OCI-LY3 (cell line): ENCODE results near the gene CD109.
"Not testable (repeated sequence)": the region's sequence is repeated elsewhere in the genome, so short reads cannot be mapped to it uniquely, and the experiment has no call there.

Experiments
- H2AFZ ChIP-seq: fragments of 200-600, 300-600 bp; shearing (Covaris generic); 2 replicates; pipeline ENCODE4 v1.6.0; 2014; ENCODE audit warnings: antibody characterized with exemption, low read depth, low read length
- H3K27ac ChIP-seq: fragments of 200-600, 300-600 bp; sonication (generic); 2 replicates; pipeline ENCODE4 v1.5.1; 2014; ENCODE audit warnings: mild to moderate bottlenecking, low read length, moderate library complexity, mixed read lengths
- H3K27me3 ChIP-seq: fragments of 200-600, 300-600 bp; sonication (generic); 2 replicates; pipeline ENCODE4 v1.6.1; 2014; ENCODE audit warnings: low read depth, low read length, mixed read lengths
- H3K36me3 ChIP-seq: fragments of 200-600, 300-600 bp; sonication (generic); replicated peaks from 2 replicates; pipeline ENCODE3; 2014; ENCODE audit warnings: low read depth, low read length, mixed read lengths
- H3K4me1 ChIP-seq: fragments of 300-600, 200-600 bp; sonication (generic); 2 replicates; pipeline ENCODE4 v1.6.1; 2014; ENCODE audit warnings: low read length, mixed read lengths
- H3K4me2 ChIP-seq: fragments of 200-600, 300-600 bp; sonication (generic); 2 replicates; pipeline ENCODE4 v1.6.1; 2014; ENCODE audit warnings: low read length, mixed read lengths
- H3K4me3 ChIP-seq: fragments of 300-600, 200-600 bp; sonication (generic); 2 replicates; pipeline ENCODE4 v1.5.1; 2014; ENCODE audit warnings: antibody characterized with exemption, mild to moderate bottlenecking, low read length, moderate library complexity
- H3K79me2 ChIP-seq: fragments of 300-600, 200-600 bp; shearing (Covaris generic); 2 replicates; pipeline ENCODE4 v1.6.1; 2014; ENCODE audit warnings: mild to moderate bottlenecking, low read length, mixed read lengths
- H3K9ac ChIP-seq: fragments of 300-600, 200-600 bp; shearing (Covaris generic); 2 replicates; pipeline ENCODE4 v1.6.0; 2014; ENCODE audit warnings: mild to moderate bottlenecking, low read length, moderate library complexity
- H3K9me3 ChIP-seq: fragments of 200-600, 300-600 bp; shearing (Covaris generic); 2 replicates; pipeline ENCODE4 v1.6.1; 2014; ENCODE audit warnings: low read length, mixed read lengths; ENCODE audit not compliant: insufficient read depth
- H4K20me1 ChIP-seq: fragments of 200-600, 300-600 bp; sonication (generic); 2 replicates; pipeline ENCODE4 v1.6.1; 2016; ENCODE audit warnings: low read length, mixed read lengths; ENCODE audit not compliant: insufficient read depth
- CTCF ChIP-seq: fragments of 200-600, 300-600 bp; sonication (generic); IDR thresholded peaks from 2 replicates; pipeline ENCODE4 v1.5.1; 2014; ENCODE audit warnings: antibody characterized with exemption, low read length, low read depth
- EZH2phosphoT487 ChIP-seq: fragments of 200-600 bp; shearing (Covaris generic); IDR thresholded peaks from 2 replicates; pipeline ENCODE4 v1.6.1; 2018; ENCODE audit warnings: antibody characterized with exemption, mixed run types, low read depth

The CD109 gene

DNA sequence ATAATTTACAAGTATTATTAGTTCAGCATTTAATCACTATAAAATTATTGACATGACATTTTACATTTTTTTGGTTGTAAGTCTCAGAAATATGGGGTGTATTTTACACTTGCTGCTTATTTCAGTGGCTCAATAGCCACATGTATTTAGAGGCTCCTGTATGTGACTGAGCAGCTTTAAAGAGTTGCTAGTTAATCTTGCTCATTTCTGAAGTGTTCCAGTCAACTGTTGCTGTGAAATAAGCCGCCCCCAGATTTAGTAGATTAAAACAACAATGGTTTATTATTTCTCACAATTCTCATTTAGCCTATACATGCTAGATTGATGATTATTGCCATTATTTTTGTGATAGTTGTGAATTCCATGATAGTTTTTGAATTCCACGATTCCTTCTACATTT, 23.0 kb downstream of the CD109 start:
- Histone ChIP-seq H2AFZ (no peak overlapping the region), H3K9ac (no peak overlapping the region), H4K20me1 (no peaks in the 10 kb centered on the region), H3K9me3 (no peaks in the 10 kb centered on the region), H3K4me2 (no peak overlapping the region), H3K4me3 (no peak overlapping the region), H3K79me2 (no peaks in the 10 kb centered on the region), H3K4me1 (no peaks in the 10 kb centered on the region), H3K27ac (no peak overlapping the region), H3K27me3 (no peaks in the 10 kb centered on the region), H3K36me3 (no peaks in the 10 kb centered on the region)
- no peak for TF ChIP-seq CTCF
- TF ChIP-seq EZH2phosphoT487: no peak

DNA sequence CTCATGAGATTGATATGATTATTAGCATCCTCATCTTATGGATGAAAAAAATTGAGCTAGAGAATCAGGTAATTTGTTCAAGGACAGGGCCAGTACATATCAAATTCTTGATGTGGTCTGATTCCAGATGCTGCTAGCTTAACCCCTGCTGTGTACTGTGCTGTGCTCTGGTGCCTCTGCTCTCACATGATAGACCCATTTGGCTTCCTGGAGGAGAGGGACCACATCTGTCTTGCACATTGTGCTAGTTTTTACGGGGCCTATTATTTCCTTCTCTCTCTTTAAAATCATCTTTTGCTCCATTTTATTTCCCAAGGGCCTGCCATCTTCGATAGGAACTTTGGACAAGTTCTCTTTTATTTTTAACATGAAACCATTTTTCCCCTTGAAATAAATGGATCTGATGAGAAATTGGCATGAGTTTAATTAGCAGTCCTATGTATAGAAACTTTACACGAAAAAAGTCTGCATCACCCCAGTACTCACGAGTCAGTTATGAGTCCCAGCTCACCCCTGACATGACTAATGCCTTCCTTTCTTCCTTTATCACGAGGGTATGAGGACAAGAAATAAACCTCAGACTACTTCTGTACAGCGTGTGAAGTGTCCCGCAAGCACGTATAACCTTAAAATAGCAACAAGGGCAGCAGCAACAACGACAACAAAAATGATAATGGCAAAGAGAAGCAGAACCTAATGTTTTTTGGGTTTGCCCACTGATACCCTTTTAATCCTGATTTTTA, 26.5 kb downstream of the CD109 start:
- no peaks in the 10 kb centered on the region for H3K36me3 ChIP-seq
- no peaks in the 10 kb centered on the region for H3K9me3 ChIP-seq
- no peak overlapping the region for H3K4me2 ChIP-seq
- no peak overlapping the region for H3K27ac ChIP-seq
- no peak for TF ChIP-seq CTCF
- TF ChIP-seq EZH2phosphoT487: no peak
- H3K79me2 ChIP-seq: no peaks in the 10 kb centered on the region
- peaks cover 7% of the 10 kb centered on the region for H3K4me1 ChIP-seq
- H4K20me1 ChIP-seq: no peaks in the 10 kb centered on the region
- H2AFZ ChIP-seq: no peak overlapping the region
- H3K4me3 ChIP-seq: no peak overlapping the region
- no peaks in the 10 kb centered on the region for H3K27me3 ChIP-seq
- H3K9ac ChIP-seq: no peak overlapping the region

GRCh38 chr6:73723480-73723879, 27.5 kb downstream of the CD109 start:
- not testable (repeated sequence) for H3K79me2 ChIP-seq, H3K9ac ChIP-seq, H3K4me2 ChIP-seq, H3K9me3 ChIP-seq, H3K27ac ChIP-seq, H3K4me3 ChIP-seq, H2AFZ ChIP-seq, H4K20me1 ChIP-seq, H3K36me3 ChIP-seq, H3K27me3 ChIP-seq
- peaks cover 17% of the 10 kb centered on the region for H3K4me1 ChIP-seq

- H3K4me2 ChIP-seq: no peak overlapping the region
- no peaks in the 10 kb centered on the region for H3K27me3 ChIP-seq
- H2AFZ ChIP-seq: no peak overlapping the region
- H3K27ac ChIP-seq: no peak overlapping the region
- H3K9me3 ChIP-seq: no peaks in the 10 kb centered on the region
- H3K9ac ChIP-seq: no peak overlapping the region
- no peak overlapping the region for H3K4me3 ChIP-seq
- H3K36me3 ChIP-seq: no peaks in the 10 kb centered on the region
- no peak for TF ChIP-seq CTCF
- no peak for TF ChIP-seq EZH2phosphoT487
- peaks cover 25% of the 10 kb centered on the region for H3K4me1 ChIP-seq
- no peaks in the 10 kb centered on the region for H3K79me2 ChIP-seq
- H4K20me1 ChIP-seq: no peaks in the 10 kb centered on the region
Observed at GRCh38 chr6:73724389-73724788, 28.4 kb downstream of the CD109 start.

- H3K4me1 ChIP-seq: peaks cover 25% of the 10 kb centered on the region
- H3K4me2 ChIP-seq, H2AFZ ChIP-seq, H3K36me3 ChIP-seq, H3K27ac ChIP-seq, H3K27me3 ChIP-seq, H3K9ac ChIP-seq, H4K20me1 ChIP-seq, H3K4me3 ChIP-seq, H3K79me2 ChIP-seq, H3K9me3 ChIP-seq: not testable (repeated sequence)
Observed at GRCh38 chr6:73725192-73725591, 29.2 kb downstream of the CD109 start.
